Measurements from ENCODE around the gene URGCP. TPM values are rescaled to one million over a fixed set of nuclear protein-coding genes. Genes with fewer than 3 reads are reported as not detected.

URGCP gene
- total RNA-seq, 1 experiment from 2014 or later = 29.8 TPM

DNA sequence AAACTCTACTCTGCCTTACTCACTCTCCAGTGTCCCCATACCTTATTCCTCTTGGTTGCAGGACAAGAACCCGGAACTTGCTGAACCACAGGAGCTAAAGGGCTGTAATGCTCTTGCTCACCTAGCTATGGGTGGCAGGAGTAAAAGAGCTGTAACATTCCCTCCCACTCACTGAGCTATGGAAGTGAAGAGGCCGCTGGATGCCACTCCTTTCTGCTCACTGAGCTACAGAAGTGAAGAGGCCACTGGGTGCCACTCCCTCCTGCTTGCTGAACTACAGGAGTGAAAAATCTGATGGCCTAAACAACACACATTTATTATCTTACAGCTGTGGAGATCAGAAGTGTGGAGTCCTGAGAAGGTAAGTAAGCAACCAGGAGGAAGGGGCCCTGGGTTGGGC, 54.6 kb downstream of the URGCP start:
- intact Hi-C loops (cut with micrococcal nuclease) = no loop called here
- no peaks in the 10 kb centered on the region for H3K27me3 ChIP-seq (ENCODE audit: low read length)
- H3K27ac ChIP-seq (ENCODE audit: low read length) = no peak overlapping the region
- H4K20me1 ChIP-seq (ENCODE audit: low read length) = no peaks in the 10 kb centered on the region
- no peak overlapping the region for H3K9ac ChIP-seq (ENCODE audit: low read length)
- ChIA-PET CTCF (no interaction called here), POLR2A (ENCODE audit: unreplicated experiment) (no interaction called here)
- DNase-seq = no peak
- H3K36me3 ChIP-seq (ENCODE audit: low read depth, low read length) = no peaks in the 10 kb centered on the region
- no peak overlapping the region for H3K4me2 ChIP-seq (ENCODE audit: low read length)
- no peaks in the 10 kb centered on the region for H3K9me3 ChIP-seq (ENCODE audit: low read length)
- no peaks in the 10 kb centered on the region for H3F3A ChIP-seq (ENCODE audit: low read length, unreplicated experiment)
- no peaks in the 10 kb centered on the region for H3K9me2 ChIP-seq (replicated peaks; ENCODE audit: low read length)
- H2AFZ ChIP-seq (ENCODE audit: low read length) = no peak overlapping the region
- H3K4me1 ChIP-seq (ENCODE audit: insufficient read depth, low read length) = peaks cover 7% of the 10 kb centered on the region; the same call in 1 of the 2 replicates
- no peaks in the 10 kb centered on the region for H3K79me2 ChIP-seq (ENCODE audit: low read length)
- no peak for TF ChIP-seq EZH2 (IDR thresholded peaks at IDR 0.05; ENCODE audit: low read length, unreplicated experiment)
- TF ChIP-seq, protein P1, sequence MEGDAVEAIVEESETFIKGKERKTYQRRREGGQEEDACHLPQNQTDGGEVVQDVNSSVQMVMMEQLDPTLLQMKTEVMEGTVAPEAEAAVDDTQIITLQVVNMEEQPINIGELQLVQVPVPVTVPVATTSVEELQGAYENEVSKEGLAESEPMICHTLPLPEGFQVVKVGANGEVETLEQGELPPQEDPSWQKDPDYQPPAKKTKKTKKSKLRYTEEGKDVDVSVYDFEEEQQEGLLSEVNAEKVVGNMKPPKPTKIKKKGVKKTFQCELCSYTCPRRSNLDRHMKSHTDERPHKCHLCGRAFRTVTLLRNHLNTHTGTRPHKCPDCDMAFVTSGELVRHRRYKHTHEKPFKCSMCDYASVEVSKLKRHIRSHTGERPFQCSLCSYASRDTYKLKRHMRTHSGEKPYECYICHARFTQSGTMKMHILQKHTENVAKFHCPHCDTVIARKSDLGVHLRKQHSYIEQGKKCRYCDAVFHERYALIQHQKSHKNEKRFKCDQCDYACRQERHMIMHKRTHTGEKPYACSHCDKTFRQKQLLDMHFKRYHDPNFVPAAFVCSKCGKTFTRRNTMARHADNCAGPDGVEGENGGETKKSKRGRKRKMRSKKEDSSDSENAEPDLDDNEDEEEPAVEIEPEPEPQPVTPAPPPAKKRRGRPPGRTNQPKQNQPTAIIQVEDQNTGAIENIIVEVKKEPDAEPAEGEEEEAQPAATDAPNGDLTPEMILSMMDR (conservative IDR thresholded peaks at IDR 0.05; ENCODE audit: low read depth, low read length) = no peak
- no peak for TF ChIP-seq EZH2phosphoT487 (IDR thresholded peaks at IDR 0.05; ENCODE audit: borderline replicate concordance, low read length)
- no peak for ATAC-seq
- H3K4me3 ChIP-seq (ENCODE audit: low read length) = no peak overlapping the region
- BruUV-seq (replicated peaks) = no TSS peak

DNA sequence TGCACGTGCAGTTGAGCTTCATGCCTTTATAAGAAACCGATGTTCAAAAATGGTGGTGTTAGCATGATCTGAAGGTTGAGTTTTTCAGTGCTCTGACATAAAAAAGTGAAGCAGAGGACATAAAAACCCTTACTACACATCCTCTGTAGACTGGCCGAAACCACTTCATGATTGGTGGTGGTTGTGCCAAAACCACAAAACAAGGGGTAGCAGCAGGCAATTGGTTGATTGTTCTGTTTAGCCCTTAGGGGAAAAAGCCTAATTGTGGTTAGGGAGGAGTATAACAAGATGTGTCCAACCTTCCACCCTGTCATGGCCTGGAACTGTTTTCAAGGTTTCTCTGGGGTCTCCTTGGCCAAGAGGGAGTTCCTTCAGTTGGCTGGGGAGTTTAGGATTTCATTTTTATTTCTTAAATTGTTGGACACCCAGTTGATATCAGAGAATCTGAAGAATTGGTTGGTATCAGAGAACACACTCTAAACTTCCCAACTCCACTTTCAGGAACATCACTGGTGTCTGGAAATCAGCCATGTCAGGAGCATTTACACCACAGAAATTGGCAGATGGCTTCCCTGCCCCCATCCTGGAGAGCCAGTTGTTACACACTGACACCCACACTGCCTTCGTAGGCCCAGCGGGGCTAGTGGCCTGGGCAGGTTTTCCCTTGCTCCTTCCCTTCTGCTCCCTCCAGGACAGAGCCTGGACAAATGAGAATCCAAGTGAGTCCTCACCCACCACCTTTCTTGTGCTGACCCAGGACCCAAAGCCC, 55.9 kb downstream of the URGCP start:
- Histone ChIP-seq H3K9me3 (ENCODE audit: low read length) (no peaks in the 10 kb centered on the region), H3K27me3 (ENCODE audit: low read length) (no peaks in the 10 kb centered on the region), H3F3A (ENCODE audit: low read length, unreplicated experiment) (no peaks in the 10 kb centered on the region), H3K4me1 (ENCODE audit: insufficient read depth, low read length) (peaks cover 7% of the 10 kb centered on the region; the same call in 1 of the 2 replicates), H3K27ac (ENCODE audit: low read length) (no peak overlapping the region), H3K9me2 (replicated peaks; ENCODE audit: low read length) (no peaks in the 10 kb centered on the region), H3K79me2 (ENCODE audit: low read length) (no peaks in the 10 kb centered on the region), H3K9ac (ENCODE audit: low read length) (no peak overlapping the region), H2AFZ (ENCODE audit: low read length) (no peak overlapping the region), H4K20me1 (ENCODE audit: low read length) (no peaks in the 10 kb centered on the region), H3K4me2 (ENCODE audit: low read length) (no peak overlapping the region), H3K4me3 (ENCODE audit: low read length) (no peak overlapping the region), H3K36me3 (ENCODE audit: low read depth, low read length) (no peaks in the 10 kb centered on the region)
- intact Hi-C loops (cut with micrococcal nuclease) = no loop called here
- CTCF ChIA-PET = no interaction called here
- no peak for TF ChIP-seq EZH2phosphoT487 (IDR thresholded peaks at IDR 0.05; ENCODE audit: borderline replicate concordance, low read length)
- TF ChIP-seq, protein P1 (conservative IDR thresholded peaks at IDR 0.05; ENCODE audit: low read depth, low read length) = no peak
- TF ChIP-seq EZH2 (IDR thresholded peaks at IDR 0.05; ENCODE audit: low read length, unreplicated experiment) = no peak
- BruUV-seq (replicated peaks) = no TSS peak
- ATAC-seq (no peak), DNase-seq (peak; percentile 22)
- POLR2A ChIA-PET (ENCODE audit: unreplicated experiment) = interaction anchor here (0.6 kb wide), 1 partner anchor 268 kb away, joined by 9 read pairs; no protein-coding TSS in a partner anchor

DNA sequence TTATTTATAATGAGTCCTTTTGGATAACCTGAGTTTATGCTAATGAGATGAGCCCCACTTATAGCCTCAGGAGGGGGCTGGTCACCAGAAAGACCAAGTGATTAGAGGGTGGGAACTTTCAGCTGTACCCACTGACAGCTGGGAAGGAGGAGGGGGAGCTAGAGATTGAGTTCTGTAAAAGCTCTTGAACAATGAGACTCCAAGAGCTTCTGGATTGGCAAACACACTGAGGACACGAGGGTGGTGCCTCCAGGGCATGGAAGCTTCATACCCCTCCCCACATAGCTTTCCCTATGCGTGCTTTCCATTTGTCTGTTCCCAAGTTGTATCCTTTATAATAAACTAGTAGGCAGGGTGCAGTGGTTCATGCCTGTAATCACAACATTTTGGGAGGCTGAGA, 57.3 kb downstream of the URGCP start:
- Histone ChIP-seq H3K36me3 (ENCODE audit: low read depth, low read length) (no peaks in the 10 kb centered on the region), H3K4me3 (ENCODE audit: low read length) (no peak overlapping the region), H3K79me2 (ENCODE audit: low read length) (no peaks in the 10 kb centered on the region), H3K9me2 (replicated peaks; ENCODE audit: low read length) (no peaks in the 10 kb centered on the region), H3K4me2 (ENCODE audit: low read length) (no peak overlapping the region), H4K20me1 (ENCODE audit: low read length) (no peaks in the 10 kb centered on the region), H3K4me1 (ENCODE audit: insufficient read depth, low read length) (peaks cover 7% of the 10 kb centered on the region; the same call in 1 of the 2 replicates), H2AFZ (ENCODE audit: low read length) (no peak overlapping the region), H3K27me3 (ENCODE audit: low read length) (no peaks in the 10 kb centered on the region), H3F3A (ENCODE audit: low read length, unreplicated experiment) (no peaks in the 10 kb centered on the region), H3K27ac (ENCODE audit: low read length) (no peak overlapping the region), H3K9me3 (ENCODE audit: low read length) (no peaks in the 10 kb centered on the region), H3K9ac (ENCODE audit: low read length) (no peak overlapping the region)
- BruUV-seq (replicated peaks) = no TSS peak
- TF ChIP-seq, protein P1 (conservative IDR thresholded peaks at IDR 0.05; ENCODE audit: low read depth, low read length) = no peak
- no peak for DNase-seq
- POLR2A ChIA-PET (ENCODE audit: unreplicated experiment) = no interaction called here
- intact Hi-C loops (cut with micrococcal nuclease) = no loop called here
- CTCF ChIA-PET = no interaction called here
- no peak for ATAC-seq
